Esophagus squamous epithelium (tissue), 5 donors: Measurements from ENCODE around the gene GLG1. TPM values are rescaled to one million over a fixed set of nuclear protein-coding genes. Genes with fewer than 3 reads are reported as not detected.

Experiments used
- DNase-seq: peaks from one replicate; lab custom pipeline; 2025; lab: John Stamatoyannopoulos, UW
- H3K27ac ChIP-seq, 4 donors: fragments of 200-600 bp; sonication (generic); one replicate each; pipeline ENCODE4 v1.5.1; 2016 to 2019; ENCODE audit warnings: mild to moderate bottlenecking in 1 of 4
- H3K27me3 ChIP-seq, 4 donors: fragments of 200-600 bp; sonication (generic); 1 replicate in 3 of 4; 2 replicates in 1 of 4; pipeline versions ENCODE4 v1.5.1 to v1.6.0; 2017 to 2021; ENCODE audit warnings: antibody characterized with exemption in 1 of 4
- H3K36me3 ChIP-seq, 3 donors: fragments of 200-600 bp; sonication (generic); one replicate each; pipeline ENCODE4 v1.5.1; 2016 to 2019
- H3K4me1 ChIP-seq, 3 donors: fragments of 200-600 bp; sonication (generic); one replicate each; pipeline ENCODE4 v1.5.1; 2017 to 2019
- H3K4me3 ChIP-seq, 4 donors: fragments of 200-600 bp; sonication (generic); 1 replicate in 3 of 4; 2 replicates in 1 of 4; pipeline ENCODE4 v1.5.1; 2016 to 2019; ENCODE audit warnings: mild to moderate bottlenecking in 2 of 4, moderate library complexity in 1 of 4
- H3K9me3 ChIP-seq, 3 donors: fragments of 200-600 bp; sonication (generic); one replicate each; pipeline ENCODE4 v1.5.1; 2016 to 2019
- POLR2A ChIP-seq, 4 donors: fragments of 450-650 bp; IDR thresholded peaks; one replicate each; pipeline ENCODE4 v1.6.1; 2017; ENCODE audit warnings: antibody characterized with exemption in 4 of 4, mild to moderate bottlenecking in 4 of 4, moderate library complexity in 3 of 4
- WGBS, 2 donors: methylation state at CpG; one replicate each; pipeline ENCODE4 v1.1.5; 2018; 5-methylcytosine and 5-hydroxymethylcytosine counted together
- intact Hi-C: fragments of 100-400 bp; cut with DNase I; formaldehyde crosslinking; loops from one replicate; pipeline ENCODE4 v1.15.0; 2022
- total RNA-seq, 4 donors: library from RNA; depleted of rRNA; stranded (reverse); fragments of >200 nt; gene quantifications; one replicate each; pipeline ENCODE4 v1.1.0, GENCODE V29; 2016
- TF ChIP-seq, protein P1 (sequence below), 6 experiments: fragments of 450-650 bp in 4 of 6; fragments of 200-600 bp in 2 of 6; sonication (generic) in 2 of 6; IDR thresholded peaks; one replicate each; pipeline ENCODE4 v1.5.1; 2016 to 2019; ENCODE audit warnings: antibody characterized with exemption in 6 of 6, mild to moderate bottlenecking in 4 of 6, moderate library complexity in 4 of 6
- donor health status: DM: yes; HTN: yes; CAD: no.

Gene GLG1
- total RNA-seq, 4 donors from 2014 or later = 59.2 to 71.9 (median 60.8) TPM

DNA sequence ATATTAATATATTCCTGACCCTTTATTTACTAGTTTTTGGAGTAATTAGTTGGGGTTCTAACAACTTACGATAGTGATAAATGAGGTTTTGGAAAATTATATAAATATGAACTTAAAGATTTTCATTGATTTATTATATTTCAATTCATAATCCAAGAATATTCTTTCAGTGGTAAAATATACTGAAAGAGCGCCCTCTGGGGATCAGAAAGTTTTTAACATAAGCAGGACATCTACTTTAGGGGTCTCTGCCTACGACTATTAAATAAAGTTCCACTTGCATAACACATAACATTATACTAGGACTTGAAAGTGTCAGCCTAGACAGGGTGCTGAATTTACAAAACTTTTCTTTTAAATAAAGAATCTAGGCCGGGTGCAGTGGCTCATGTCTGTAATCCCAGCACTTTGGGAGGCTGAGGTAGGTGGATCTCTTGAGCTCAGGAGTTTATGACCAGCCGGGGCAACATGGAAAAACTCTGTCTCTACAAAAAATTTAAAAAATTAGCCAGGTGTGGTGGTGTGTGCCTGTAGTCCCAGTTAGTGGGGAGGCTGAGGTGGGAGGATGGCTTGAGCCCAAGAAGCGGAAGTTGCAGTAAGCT is 44.2 kb upstream of the GLG1 start:
- Histone ChIP-seq H3K27me3 (no peaks in the 10 kb centered on the region), H3K36me3 (peaks cover 7 to 70% (median 20%) of the 10 kb centered on the region in 3 donors), H3K9me3 (no peaks in the 10 kb centered on the region), H3K27ac (no peak overlapping the region), H3K4me3 (no peak overlapping the region), H3K4me1 (peaks cover 0 to 28% (median 3%) of the 10 kb centered on the region in 3 donors)
- TF ChIP-seq, protein P1, sequence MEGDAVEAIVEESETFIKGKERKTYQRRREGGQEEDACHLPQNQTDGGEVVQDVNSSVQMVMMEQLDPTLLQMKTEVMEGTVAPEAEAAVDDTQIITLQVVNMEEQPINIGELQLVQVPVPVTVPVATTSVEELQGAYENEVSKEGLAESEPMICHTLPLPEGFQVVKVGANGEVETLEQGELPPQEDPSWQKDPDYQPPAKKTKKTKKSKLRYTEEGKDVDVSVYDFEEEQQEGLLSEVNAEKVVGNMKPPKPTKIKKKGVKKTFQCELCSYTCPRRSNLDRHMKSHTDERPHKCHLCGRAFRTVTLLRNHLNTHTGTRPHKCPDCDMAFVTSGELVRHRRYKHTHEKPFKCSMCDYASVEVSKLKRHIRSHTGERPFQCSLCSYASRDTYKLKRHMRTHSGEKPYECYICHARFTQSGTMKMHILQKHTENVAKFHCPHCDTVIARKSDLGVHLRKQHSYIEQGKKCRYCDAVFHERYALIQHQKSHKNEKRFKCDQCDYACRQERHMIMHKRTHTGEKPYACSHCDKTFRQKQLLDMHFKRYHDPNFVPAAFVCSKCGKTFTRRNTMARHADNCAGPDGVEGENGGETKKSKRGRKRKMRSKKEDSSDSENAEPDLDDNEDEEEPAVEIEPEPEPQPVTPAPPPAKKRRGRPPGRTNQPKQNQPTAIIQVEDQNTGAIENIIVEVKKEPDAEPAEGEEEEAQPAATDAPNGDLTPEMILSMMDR (IDR thresholded peaks at IDR 0.05) = peak in 2 of 6 experiments; percentile 33 to 38
- TF ChIP-seq POLR2A (IDR thresholded peaks at IDR 0.05) = no peak
- intact Hi-C loops = no loop called here
- WGBS, 2 donors = 78 to 79% methylated on average over 6 of the region's 6 CpGs
- no peak for DNase-seq

DNA sequence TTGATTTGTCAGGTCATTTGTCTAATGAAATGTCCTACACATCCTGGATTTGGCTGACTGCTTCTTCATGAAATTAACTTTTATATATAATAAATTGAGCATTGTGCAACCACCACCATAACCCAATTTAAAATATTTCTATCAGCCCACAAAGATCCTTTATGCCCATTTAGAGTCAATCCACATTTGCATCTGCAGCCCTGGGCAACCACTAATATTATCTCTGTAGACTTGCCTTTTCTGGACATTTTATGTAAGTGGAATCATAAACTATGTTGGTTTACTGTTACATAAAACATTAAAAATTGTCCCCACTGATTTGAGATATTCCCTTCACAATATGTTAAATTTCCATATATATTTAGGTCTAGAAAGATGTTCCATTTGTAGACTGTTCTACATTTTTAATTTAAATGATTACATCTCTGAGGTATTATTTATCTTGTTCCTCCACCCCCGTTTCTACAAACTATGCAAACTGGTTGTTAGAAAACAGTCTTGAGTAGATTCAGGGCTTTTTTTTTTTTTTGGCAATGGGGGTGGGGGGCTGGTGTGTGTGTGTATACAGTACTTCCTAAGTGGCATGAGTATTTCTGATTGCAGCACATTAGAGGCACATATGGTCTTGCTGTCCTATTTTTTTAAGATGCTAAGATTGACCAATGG is 43.1 kb upstream of the GLG1 start:
- no peaks in the 10 kb centered on the region for H3K27me3 ChIP-seq
- 58 to 71% methylated on average over 1 of the region's 1 CpG for WGBS, 2 donors
- no peak overlapping the region for H3K4me3 ChIP-seq
- TF ChIP-seq, protein P1 (IDR thresholded peaks at IDR 0.05) = no peak
- no peak for TF ChIP-seq POLR2A (IDR thresholded peaks at IDR 0.05)
- H3K9me3 ChIP-seq = no peaks in the 10 kb centered on the region
- no peak for DNase-seq
- no peak overlapping the region for H3K27ac ChIP-seq
- H3K36me3 ChIP-seq = peaks cover 7 to 74% (median 21%) of the 10 kb centered on the region in 3 donors
- peaks cover 0 to 27% (median 3%) of the 10 kb centered on the region in 3 donors for H3K4me1 ChIP-seq
- intact Hi-C loops = no loop called here

DNA sequence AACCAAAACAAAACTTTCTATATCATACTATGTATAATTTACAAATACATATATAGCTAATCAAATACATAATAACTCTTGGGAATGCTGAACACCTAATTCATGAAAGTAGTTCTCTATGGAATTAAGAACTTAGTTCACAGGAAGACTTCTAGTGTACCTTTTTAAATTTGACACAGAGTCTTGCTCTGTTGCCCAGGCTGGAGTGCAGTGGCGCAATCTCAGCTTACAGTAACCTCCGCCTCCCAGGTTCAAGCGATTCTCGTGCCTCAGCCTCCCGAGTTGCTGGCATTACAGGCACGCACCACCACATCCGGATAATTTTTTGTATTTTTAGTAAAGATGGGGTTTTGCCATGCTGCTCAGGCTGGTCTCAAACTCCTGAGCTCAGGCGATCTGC is 35.1 kb upstream of the GLG1 start:
- Histone ChIP-seq H3K27me3 (no peaks in the 10 kb centered on the region), H3K27ac (no peak overlapping the region), H3K9me3 (no peaks in the 10 kb centered on the region), H3K36me3 (peaks cover 8 to 99% (median 17%) of the 10 kb centered on the region in 3 donors), H3K4me3 (no peak overlapping the region), H3K4me1 (no peaks in the 10 kb centered on the region)
- TF ChIP-seq, protein P1 (IDR thresholded peaks at IDR 0.05) = no peak
- TF ChIP-seq POLR2A (IDR thresholded peaks at IDR 0.05) = no peak
- intact Hi-C loops = no loop called here
- DNase-seq = no peak
- WGBS, 2 donors = 93 to 97% methylated on average over 8 of the region's 8 CpGs

DNA sequence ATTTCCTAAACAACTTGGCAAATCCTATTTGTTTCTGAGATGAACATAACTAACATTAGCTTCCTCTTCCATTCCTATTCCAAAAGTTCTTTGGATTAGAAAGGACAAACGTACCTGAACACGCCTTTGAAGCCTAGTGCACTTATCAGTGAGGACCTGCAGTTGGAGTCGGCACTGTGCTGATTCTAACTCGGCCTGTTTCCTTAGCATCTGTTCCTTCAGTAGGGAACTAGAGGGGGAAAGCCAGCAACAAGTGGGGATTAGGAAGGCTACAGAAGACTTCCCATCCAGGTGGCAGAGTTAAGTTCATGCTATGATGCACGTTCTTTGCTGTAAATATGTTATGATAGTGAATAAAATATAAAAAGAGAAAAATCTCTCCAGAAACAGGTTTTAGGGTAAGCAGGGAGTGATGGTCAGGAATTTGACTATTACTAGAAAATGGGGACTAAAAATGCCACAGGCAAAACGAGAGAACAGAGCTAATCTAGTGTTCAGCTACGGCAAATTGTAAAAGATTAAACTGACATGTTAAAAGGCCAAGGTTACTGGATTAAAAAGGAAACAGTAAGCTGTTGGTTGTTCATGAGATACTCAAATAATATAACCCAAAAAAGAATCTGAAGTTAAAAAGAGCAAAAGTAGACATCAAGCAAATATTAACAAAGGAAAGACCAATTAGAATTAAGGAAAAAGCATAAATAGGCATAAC is 31.0 kb upstream of the GLG1 start:
- Histone ChIP-seq H3K27me3 (no peaks in the 10 kb centered on the region), H3K9me3 (no peaks in the 10 kb centered on the region), H3K4me3 (no peak overlapping the region), H3K4me1 (no peaks in the 10 kb centered on the region), H3K27ac (no peak overlapping the region), H3K36me3 (peaks cover 12 to 99% (median 19%) of the 10 kb centered on the region in 3 donors)
- intact Hi-C loops = no loop called here
- WGBS, 2 donors = 83 to 85% methylated on average over 7 of the region's 7 CpGs
- no peak for DNase-seq
- no peak for TF ChIP-seq POLR2A (IDR thresholded peaks at IDR 0.05)
- TF ChIP-seq, protein P1 (IDR thresholded peaks at IDR 0.05) = no peak

DNA sequence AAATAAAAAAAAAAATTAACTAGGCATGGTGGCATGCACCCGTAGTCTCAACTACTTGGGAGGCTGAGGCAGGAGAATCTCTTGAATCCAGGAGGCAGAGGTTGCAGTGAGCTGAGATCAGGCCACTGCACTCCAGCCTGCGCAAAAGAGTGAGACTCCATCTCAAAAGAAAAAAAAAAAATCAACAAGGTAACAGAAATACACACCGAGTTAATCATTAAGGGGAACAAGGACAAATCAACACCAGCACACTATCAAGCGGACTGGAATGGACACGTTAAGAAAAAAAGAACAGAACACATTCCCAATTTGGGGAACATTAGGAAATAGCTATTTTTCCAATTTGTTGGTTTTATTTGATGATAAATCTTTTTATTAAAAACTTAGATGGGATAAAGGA is 28.4 kb upstream of the GLG1 start:
- DNase-seq = no peak
- peaks cover 4 to 99% (median 42%) of the 10 kb centered on the region in 3 donors for H3K36me3 ChIP-seq
- WGBS, 2 donors = 77 to 82% methylated on average over 5 of the region's 5 CpGs

More for the DNA sequence above, 28.4 kb upstream of the GLG1 start:
- H3K27ac ChIP-seq = no peak overlapping the region
- TF ChIP-seq, protein P1 (IDR thresholded peaks at IDR 0.05) = no peak
- no peak for TF ChIP-seq POLR2A (IDR thresholded peaks at IDR 0.05)
- H3K4me3 ChIP-seq = no peak overlapping the region
- intact Hi-C loops = no loop called here
- H3K27me3 ChIP-seq = no peaks in the 10 kb centered on the region
- H3K4me1 ChIP-seq = no peaks in the 10 kb centered on the region
- no peaks in the 10 kb centered on the region for H3K9me3 ChIP-seq
